Osteoblast (primary cell): ENCODE data around the gene PLS1. TPM values are rescaled to one million over a fixed set of nuclear protein-coding genes. Genes with fewer than 3 reads are reported as not detected.
"Not testable (repeated sequence)": the region's sequence is repeated elsewhere in the genome, so short reads cannot be mapped to it uniquely, and the experiment has no call there.

Source experiments
- DNase-seq: peaks from one replicate; pipeline ENCODE4 v3.0.0; 2011; ENCODE audit warnings: low spot score, mixed read lengths; ENCODE audit not compliant: insufficient read length; ENCODE audit errors: missing footprints
- H2AFZ ChIP-seq: 2 replicates; pipeline ENCODE4 v1.6.0; 2011; ENCODE audit warnings: mild to moderate bottlenecking, low read length
- H3K27ac ChIP-seq: 2 replicates; pipeline ENCODE4 v1.5.1; 2011; ENCODE audit warnings: mild to moderate bottlenecking, low read depth, low read length, moderate library complexity
- H3K27me3 ChIP-seq: 2 replicates; pipeline ENCODE4 v1.6.0; 2012; ENCODE audit warnings: mild to moderate bottlenecking, control low read depth, inconsistent platforms, low read length, moderate library complexity; ENCODE audit not compliant: insufficient read depth
- H3K36me3 ChIP-seq: 2 replicates; pipeline ENCODE4 v1.5.1; 2011; ENCODE audit warnings: mild to moderate bottlenecking, low read length, control low read depth, moderate library complexity; ENCODE audit not compliant: insufficient read depth
- H3K4me1 ChIP-seq: 2 replicates; pipeline ENCODE4 v1.5.1; 2011; ENCODE audit warnings: mild to moderate bottlenecking, low read length, control low read depth, moderate library complexity; ENCODE audit not compliant: insufficient read depth
- H3K4me2 ChIP-seq: 2 replicates; pipeline ENCODE4 v1.6.0; 2011; ENCODE audit warnings: mild to moderate bottlenecking, low read length; ENCODE audit not compliant: insufficient read depth
- H3K4me3 ChIP-seq: fragments of 200-600 bp; sonication (generic); 3 replicates; pipeline ENCODE4 v1.5.1; 2012; ENCODE audit warnings: mild to moderate bottlenecking, low read length, inconsistent platforms; ENCODE audit not compliant: insufficient read depth
- H3K79me2 ChIP-seq: 2 replicates; pipeline ENCODE4 v1.6.0; 2012; ENCODE audit warnings: mild to moderate bottlenecking, low read length, control low read depth, inconsistent platforms; ENCODE audit not compliant: insufficient read depth
- H3K9me3 ChIP-seq: 2 replicates; pipeline ENCODE4 v1.5.1; 2011; ENCODE audit warnings: low read depth, low read length, control low read depth
- H4K20me1 ChIP-seq: 2 replicates; pipeline ENCODE4 v1.6.0; 2012; ENCODE audit warnings: mild to moderate bottlenecking, low read length, control low read depth; ENCODE audit not compliant: insufficient read depth
- total RNA-seq: library from RNA; depleted of rRNA; stranded (reverse); fragments of >200 nt; gene quantifications from 2 replicates; pipeline ENCODE4 v1.2.3, GENCODE V29; 2012
- TF ChIP-seq, protein P1 (sequence below): IDR thresholded peaks from 2 replicates; pipeline ENCODE4 v1.5.1; 2011; ENCODE audit warnings: mild to moderate bottlenecking, low read depth, low read length, moderate library complexity; ENCODE audit errors: extremely low read depth

The PLS1 gene, protein sequence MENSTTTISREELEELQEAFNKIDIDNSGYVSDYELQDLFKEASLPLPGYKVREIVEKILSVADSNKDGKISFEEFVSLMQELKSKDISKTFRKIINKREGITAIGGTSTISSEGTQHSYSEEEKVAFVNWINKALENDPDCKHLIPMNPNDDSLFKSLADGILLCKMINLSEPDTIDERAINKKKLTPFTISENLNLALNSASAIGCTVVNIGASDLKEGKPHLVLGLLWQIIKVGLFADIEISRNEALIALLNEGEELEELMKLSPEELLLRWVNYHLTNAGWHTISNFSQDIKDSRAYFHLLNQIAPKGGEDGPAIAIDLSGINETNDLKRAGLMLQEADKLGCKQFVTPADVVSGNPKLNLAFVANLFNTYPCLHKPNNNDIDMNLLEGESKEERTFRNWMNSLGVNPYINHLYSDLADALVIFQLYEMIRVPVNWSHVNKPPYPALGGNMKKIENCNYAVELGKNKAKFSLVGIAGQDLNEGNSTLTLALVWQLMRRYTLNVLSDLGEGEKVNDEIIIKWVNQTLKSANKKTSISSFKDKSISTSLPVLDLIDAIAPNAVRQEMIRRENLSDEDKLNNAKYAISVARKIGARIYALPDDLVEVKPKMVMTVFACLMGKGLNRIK
- 0.88 and 1.1 TPM in 2 replicates for total RNA-seq

DNA sequence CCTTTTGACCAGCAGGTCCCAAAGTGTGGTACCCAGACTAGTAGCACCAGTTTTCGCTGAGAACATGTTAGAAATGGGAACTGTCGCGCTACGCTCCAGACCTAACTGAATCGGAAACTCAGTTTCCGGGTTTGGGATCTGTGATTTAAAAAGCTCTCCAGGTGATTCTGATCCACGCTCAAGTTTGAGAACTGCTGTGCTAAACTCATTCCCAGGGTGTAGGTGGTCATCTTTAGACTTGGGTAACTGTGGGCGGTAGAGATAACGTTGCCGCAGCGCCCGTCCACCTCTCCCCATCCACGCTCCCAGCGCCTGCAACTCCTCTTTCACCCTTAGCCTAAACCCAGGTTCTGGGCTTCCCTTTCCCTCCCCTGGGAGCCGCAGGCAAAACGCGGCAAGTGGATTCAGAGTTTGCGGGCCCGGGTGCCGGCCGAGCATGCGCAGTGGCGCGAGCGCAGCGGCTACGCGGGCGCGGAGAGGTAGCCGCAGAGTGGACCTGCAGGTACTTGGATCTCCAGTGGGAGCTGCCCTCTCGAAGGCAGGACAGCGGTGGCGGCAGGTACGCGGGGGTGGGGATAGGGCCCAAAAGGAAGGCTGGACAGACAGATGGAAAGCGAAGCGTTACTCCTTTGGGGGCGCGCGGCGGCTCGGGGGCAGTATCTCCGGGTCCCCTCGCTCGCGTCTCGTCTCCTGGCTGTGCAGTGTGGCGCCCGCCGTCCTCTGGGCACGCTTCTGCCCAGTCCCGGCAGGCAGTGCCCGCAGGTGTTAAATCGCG, at the start of gene PLS1:
Gene PLS1, plus strand, starts transcription at position 443 of the 775 bp plus-strand sequence. CDS start 67,845 bp downstream, outside the sequence.
- DNase-seq: peak; percentile 93
- H2AFZ ChIP-seq: peak within 1 kb of the TSS; percentile 94
- H3K27ac ChIP-seq: peak within 1 kb of the TSS; percentile 46

DNA sequence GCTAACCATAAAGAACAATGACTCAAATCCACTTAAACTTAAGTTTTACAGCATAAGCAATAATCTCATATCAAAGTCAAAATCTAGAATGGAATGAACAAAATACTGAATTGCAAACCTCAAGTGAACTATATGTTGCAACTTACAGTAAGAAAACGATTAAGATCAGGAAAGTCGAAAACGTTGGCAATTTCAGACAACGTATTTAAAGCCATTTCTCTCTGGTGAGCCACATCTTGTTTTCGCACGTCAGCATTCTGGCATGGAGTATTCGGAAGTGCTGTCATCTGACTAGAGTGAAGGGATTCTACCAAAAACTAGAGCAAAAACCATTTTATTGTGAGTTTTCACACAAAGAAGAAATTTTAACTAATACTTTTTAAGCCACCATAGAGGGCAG, 46.2 kb upstream of the PLS1 start:
- peaks cover 25% of the 10 kb centered on the region for H3K36me3 ChIP-seq
- H3K4me1 ChIP-seq: no peaks in the 10 kb centered on the region
- H4K20me1 ChIP-seq: no peaks in the 10 kb centered on the region
- no peaks in the 10 kb centered on the region for H3K27me3 ChIP-seq
- no peak overlapping the region for H3K4me3 ChIP-seq
- no peak overlapping the region for H3K27ac ChIP-seq
- H2AFZ ChIP-seq: no peak overlapping the region
- H3K9me3 ChIP-seq: no peaks in the 10 kb centered on the region
- DNase-seq: no peak
- no peak overlapping the region for H3K4me2 ChIP-seq
- no peaks in the 10 kb centered on the region for H3K79me2 ChIP-seq
- TF ChIP-seq, protein P1, sequence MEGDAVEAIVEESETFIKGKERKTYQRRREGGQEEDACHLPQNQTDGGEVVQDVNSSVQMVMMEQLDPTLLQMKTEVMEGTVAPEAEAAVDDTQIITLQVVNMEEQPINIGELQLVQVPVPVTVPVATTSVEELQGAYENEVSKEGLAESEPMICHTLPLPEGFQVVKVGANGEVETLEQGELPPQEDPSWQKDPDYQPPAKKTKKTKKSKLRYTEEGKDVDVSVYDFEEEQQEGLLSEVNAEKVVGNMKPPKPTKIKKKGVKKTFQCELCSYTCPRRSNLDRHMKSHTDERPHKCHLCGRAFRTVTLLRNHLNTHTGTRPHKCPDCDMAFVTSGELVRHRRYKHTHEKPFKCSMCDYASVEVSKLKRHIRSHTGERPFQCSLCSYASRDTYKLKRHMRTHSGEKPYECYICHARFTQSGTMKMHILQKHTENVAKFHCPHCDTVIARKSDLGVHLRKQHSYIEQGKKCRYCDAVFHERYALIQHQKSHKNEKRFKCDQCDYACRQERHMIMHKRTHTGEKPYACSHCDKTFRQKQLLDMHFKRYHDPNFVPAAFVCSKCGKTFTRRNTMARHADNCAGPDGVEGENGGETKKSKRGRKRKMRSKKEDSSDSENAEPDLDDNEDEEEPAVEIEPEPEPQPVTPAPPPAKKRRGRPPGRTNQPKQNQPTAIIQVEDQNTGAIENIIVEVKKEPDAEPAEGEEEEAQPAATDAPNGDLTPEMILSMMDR: no peak

More for the DNA sequence above, at the start of gene PLS1:
- H3K9me3 ChIP-seq: no peaks in the 10 kb centered on the region
- H3K27me3 ChIP-seq: no peaks in the 10 kb centered on the region
- peaks cover 13% of the 10 kb centered on the region for H3K4me1 ChIP-seq
- H3K79me2 ChIP-seq: no peaks in the 10 kb centered on the region
- peak within 1 kb of the TSS; percentile 93 for H3K4me2 ChIP-seq
- H4K20me1 ChIP-seq: no peaks in the 10 kb centered on the region
- H3K4me3 ChIP-seq: peak within 1 kb of the TSS; percentile 84
- no peaks in the 10 kb centered on the region for H3K36me3 ChIP-seq
- TF ChIP-seq, protein P1: no peak

DNA sequence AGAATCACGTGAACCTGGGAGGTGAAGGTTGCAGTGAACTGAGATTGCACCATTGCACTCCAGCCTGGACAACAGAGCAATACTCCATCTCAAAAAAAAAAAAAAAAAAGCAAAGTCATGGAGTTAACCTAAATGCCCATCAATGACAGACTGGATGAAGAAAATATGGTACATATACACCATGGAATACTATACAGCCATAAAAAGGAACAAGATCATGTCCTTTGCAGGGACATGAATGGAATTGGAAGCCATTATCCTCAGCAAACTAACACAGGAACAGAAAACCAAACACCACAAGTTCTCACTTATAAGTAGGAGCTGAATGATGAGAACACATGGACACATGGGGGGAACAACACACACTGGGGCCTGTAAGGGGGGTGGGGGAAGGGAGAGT, 43.6 kb upstream of the PLS1 start:
- DNase-seq, H3K4me2 ChIP-seq, H3K9me3 ChIP-seq, H3K4me3 ChIP-seq, H3K27me3 ChIP-seq, H3K79me2 ChIP-seq, H4K20me1 ChIP-seq, H3K27ac ChIP-seq, H3K4me1 ChIP-seq, H2AFZ ChIP-seq: not testable (repeated sequence)
- H3K36me3 ChIP-seq: peaks cover 24% of the 10 kb centered on the region

DNA sequence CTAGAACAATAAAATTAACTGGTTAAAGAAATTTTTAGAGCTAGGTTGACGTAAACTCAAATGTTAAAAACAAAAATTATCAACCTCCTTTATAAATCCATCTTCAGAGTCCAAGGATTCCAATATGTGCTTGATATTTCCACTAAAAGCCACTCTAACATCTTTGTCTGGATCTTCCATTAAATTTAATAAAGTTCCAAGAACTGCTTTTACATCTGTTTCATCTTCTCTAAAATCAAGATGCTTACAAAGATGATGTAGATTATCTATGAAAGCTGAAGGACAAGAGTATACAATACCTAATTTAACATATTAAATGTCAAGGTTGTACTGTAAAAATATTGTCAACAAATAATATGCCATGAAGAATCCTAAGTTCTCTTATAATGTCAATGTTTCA, 42.5 kb upstream of the PLS1 start:
- H3K4me3 ChIP-seq: no peak overlapping the region
- H3K9me3 ChIP-seq: no peaks in the 10 kb centered on the region
- no peaks in the 10 kb centered on the region for H4K20me1 ChIP-seq
- DNase-seq: no peak
- no peak overlapping the region for H3K27ac ChIP-seq
- peaks cover 24% of the 10 kb centered on the region for H3K36me3 ChIP-seq
- no peaks in the 10 kb centered on the region for H3K4me1 ChIP-seq
- H3K27me3 ChIP-seq: no peaks in the 10 kb centered on the region
- no peak overlapping the region for H3K4me2 ChIP-seq
- no peak overlapping the region for H2AFZ ChIP-seq
- TF ChIP-seq, protein P1: no peak
- no peaks in the 10 kb centered on the region for H3K79me2 ChIP-seq
